ENCODE data around the gene METAP1D.

GRCh38 chr2:172103471-172104272, 103.9 kb downstream of the METAP1D start:
- TF ChIP-seq POLR2AphosphoS5 (IDR thresholded peaks at IDR 0.05; ENCODE audit: low read depth, low read length), result no peak
- no peak for TF ChIP-seq FOXP2 (optimal IDR thresholded peaks at IDR 0.05; ENCODE audit: borderline replicate concordance, extremely low read depth, extremely low read length, insufficient read depth)
- TF ChIP-seq REST (IDR thresholded peaks at IDR 0.05; ENCODE audit: insufficient read depth in 1 of 2, low read depth in 2 of 2, low read length in 2 of 2), result 0 out of 4 replicates have a peak, but pooled peaks of 1 of the 2 experiments have one; percentile 49
- TF ChIP-seq TAF1 (IDR thresholded peaks at IDR 0.05; ENCODE audit: borderline replicate concordance, insufficient read depth, low read length), result no peak
- no peak for TF ChIP-seq SIN3A (IDR thresholded peaks at IDR 0.05; ENCODE audit: borderline replicate concordance, insufficient read depth, low read length)
